ENCODE measurements around the gene ACYP1. TPM values are rescaled to one million over a fixed set of nuclear protein-coding genes. Genes with fewer than 3 reads are reported as not detected.

The ACYP1 gene
- total RNA-seq, 1 experiment from 2014 or later, result 50.2 TPM

DNA sequence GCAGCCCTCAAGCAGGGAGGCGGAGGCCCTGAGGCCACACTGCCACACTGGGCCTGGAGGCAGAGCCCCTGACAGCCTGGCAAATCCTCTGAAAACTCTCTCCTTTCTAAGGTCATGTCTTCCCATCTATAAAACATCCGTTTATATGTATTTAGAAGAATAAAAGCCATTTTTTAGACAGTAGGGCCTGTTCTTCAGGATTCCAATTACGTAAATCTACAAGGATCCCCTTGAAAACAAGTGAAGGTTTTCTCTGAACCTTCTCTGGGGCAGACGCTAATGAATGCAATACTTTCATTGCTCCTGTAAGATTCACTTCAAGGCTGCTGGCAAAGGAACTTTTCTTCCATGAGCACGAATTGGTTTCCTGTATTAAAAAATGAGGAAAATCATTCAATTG is 48.3 kb downstream of the ACYP1 start:
- intact Hi-C loops (cut with micrococcal nuclease; ENCODE audit: unreplicated experiment), result no loop called here
- Histone ChIP-seq H3K9me3 (ENCODE audit: low read depth, low read length, poor library complexity, severe bottlenecking) (no peaks in the 10 kb centered on the region), H3K36me3 (ENCODE audit: insufficient read depth, low read length, poor library complexity, severe bottlenecking) (peaks cover 3% of the 10 kb centered on the region), H3K4me3 (ENCODE audit: low read depth, low read length, poor library complexity, severe bottlenecking) (no peak overlapping the region), H3K27me3 (replicated peaks; ENCODE audit: insufficient read depth, low read depth, low read length, poor library complexity) (no peaks in the 10 kb centered on the region), H3K4me1 (ENCODE audit: insufficient read depth, low read length, poor library complexity, severe bottlenecking) (peaks cover 31% of the 10 kb centered on the region), H3K27ac (ENCODE audit: low read depth, low read length, poor library complexity, severe bottlenecking) (peak overlapping the region; percentile 92)
- no TSS peak for BruUV-seq (replicated peaks)
- TF ChIP-seq, protein P1, sequence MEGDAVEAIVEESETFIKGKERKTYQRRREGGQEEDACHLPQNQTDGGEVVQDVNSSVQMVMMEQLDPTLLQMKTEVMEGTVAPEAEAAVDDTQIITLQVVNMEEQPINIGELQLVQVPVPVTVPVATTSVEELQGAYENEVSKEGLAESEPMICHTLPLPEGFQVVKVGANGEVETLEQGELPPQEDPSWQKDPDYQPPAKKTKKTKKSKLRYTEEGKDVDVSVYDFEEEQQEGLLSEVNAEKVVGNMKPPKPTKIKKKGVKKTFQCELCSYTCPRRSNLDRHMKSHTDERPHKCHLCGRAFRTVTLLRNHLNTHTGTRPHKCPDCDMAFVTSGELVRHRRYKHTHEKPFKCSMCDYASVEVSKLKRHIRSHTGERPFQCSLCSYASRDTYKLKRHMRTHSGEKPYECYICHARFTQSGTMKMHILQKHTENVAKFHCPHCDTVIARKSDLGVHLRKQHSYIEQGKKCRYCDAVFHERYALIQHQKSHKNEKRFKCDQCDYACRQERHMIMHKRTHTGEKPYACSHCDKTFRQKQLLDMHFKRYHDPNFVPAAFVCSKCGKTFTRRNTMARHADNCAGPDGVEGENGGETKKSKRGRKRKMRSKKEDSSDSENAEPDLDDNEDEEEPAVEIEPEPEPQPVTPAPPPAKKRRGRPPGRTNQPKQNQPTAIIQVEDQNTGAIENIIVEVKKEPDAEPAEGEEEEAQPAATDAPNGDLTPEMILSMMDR (conservative IDR thresholded peaks at IDR 0.05; ENCODE audit: low read depth, low read length), result no peak
- TF ChIP-seq EZH2 (IDR thresholded peaks at IDR 0.05; ENCODE audit: borderline replicate concordance, low read depth, low read length, poor library complexity, severe bottlenecking), result no peak
- POLR2A ChIA-PET (ENCODE audit: low non-redundant PET), result no interaction called here
- DNase-seq (ENCODE audit: low spot score), result no peak
- CTCF ChIA-PET, result interaction anchor here (0.5 kb wide), 1 partner anchor 281 kb away, joined by 6 read pairs; no protein-coding TSS in a partner anchor

DNA sequence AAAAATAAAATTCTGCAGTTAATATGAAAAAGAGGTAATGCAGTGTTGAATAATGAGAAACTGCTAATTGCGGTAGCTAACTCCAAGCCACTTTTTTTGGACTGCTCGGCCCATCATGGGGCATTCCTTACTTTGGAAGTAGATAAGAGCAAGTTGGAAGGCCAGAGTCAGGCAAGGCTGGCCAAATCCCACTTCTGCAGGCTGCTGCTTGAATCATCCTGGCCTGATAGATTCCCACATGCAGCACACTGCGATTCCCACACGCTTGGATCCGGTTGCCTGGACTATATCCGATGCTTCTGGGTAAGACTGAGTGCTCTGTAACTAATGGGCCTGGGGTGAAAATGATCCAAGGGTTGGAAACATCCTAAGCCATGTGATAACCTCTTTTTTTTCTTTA is 50.5 kb downstream of the ACYP1 start:
- ChIA-PET POLR2A (ENCODE audit: low non-redundant PET) (no interaction called here), CTCF (no interaction called here)
- Histone ChIP-seq H3K27me3 (replicated peaks; ENCODE audit: insufficient read depth, low read depth, low read length, poor library complexity) (no peaks in the 10 kb centered on the region), H3K4me3 (ENCODE audit: low read depth, low read length, poor library complexity, severe bottlenecking) (no peak overlapping the region), H3K9me3 (ENCODE audit: low read depth, low read length, poor library complexity, severe bottlenecking) (no peaks in the 10 kb centered on the region), H3K4me1 (ENCODE audit: insufficient read depth, low read length, poor library complexity, severe bottlenecking) (peaks cover 31% of the 10 kb centered on the region), H3K36me3 (ENCODE audit: insufficient read depth, low read length, poor library complexity, severe bottlenecking) (peaks cover 15% of the 10 kb centered on the region), H3K27ac (ENCODE audit: low read depth, low read length, poor library complexity, severe bottlenecking) (no peak overlapping the region)
- BruUV-seq (replicated peaks), result no TSS peak
- TF ChIP-seq, protein P1 (conservative IDR thresholded peaks at IDR 0.05; ENCODE audit: low read depth, low read length), result no peak
- no peak for TF ChIP-seq EZH2 (IDR thresholded peaks at IDR 0.05; ENCODE audit: borderline replicate concordance, low read depth, low read length, poor library complexity, severe bottlenecking)
- no peak for DNase-seq (ENCODE audit: low spot score)
- intact Hi-C loops (cut with micrococcal nuclease; ENCODE audit: unreplicated experiment), result no loop called here

DNA sequence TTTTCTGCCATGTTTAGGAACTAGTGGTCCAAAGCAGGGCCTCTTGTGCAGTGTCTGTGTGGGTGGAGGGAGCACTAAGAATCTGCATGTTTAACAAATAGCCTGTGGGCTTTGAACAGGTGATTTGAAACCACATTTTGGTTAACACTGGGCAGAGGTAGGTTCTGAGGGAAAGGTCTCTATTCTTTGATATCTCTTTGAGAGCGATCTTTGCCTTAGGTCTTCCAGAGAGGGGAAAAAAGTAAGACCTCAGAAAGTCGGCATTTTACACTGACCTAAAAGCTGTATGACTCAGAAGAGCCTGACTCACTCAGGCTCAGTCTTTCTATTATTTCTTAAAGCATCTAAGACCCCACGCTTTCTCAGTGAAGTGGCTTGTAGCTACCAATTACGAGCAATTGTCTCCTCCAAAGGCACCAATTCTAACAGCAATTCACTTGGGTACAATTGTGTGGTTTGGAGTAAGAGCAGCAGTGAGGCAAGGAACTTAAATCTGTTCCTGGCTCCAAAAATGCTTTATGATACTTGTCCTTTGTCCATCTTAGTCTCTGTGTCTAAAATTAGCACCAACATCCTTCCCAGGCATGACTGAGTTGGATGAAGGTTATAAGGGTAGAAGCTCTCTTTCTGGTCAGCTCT is 52.3 kb downstream of the ACYP1 start:
- H3K9me3 ChIP-seq (ENCODE audit: low read depth, low read length, poor library complexity, severe bottlenecking), result no peaks in the 10 kb centered on the region
- DNase-seq (ENCODE audit: low spot score), result peak; percentile 67
- H3K4me3 ChIP-seq (ENCODE audit: low read depth, low read length, poor library complexity, severe bottlenecking), result no peak overlapping the region
- no peak for TF ChIP-seq EZH2 (IDR thresholded peaks at IDR 0.05; ENCODE audit: borderline replicate concordance, low read depth, low read length, poor library complexity, severe bottlenecking)
- TF ChIP-seq, protein P1 (conservative IDR thresholded peaks at IDR 0.05; ENCODE audit: low read depth, low read length), result no peak
- ChIA-PET CTCF (no interaction called here), POLR2A (ENCODE audit: low non-redundant PET) (interaction anchor here (0.6 kb wide), 1 partner anchor 16 kb away, joined by 10 read pairs; no protein-coding TSS in a partner anchor)
- intact Hi-C loops (cut with micrococcal nuclease; ENCODE audit: unreplicated experiment), result no loop called here
- no peaks in the 10 kb centered on the region for H3K27me3 ChIP-seq (replicated peaks; ENCODE audit: insufficient read depth, low read depth, low read length, poor library complexity)
- no peak overlapping the region for H3K27ac ChIP-seq (ENCODE audit: low read depth, low read length, poor library complexity, severe bottlenecking)
- peaks cover 32% of the 10 kb centered on the region for H3K36me3 ChIP-seq (ENCODE audit: insufficient read depth, low read length, poor library complexity, severe bottlenecking)
- H3K4me1 ChIP-seq (ENCODE audit: insufficient read depth, low read length, poor library complexity, severe bottlenecking), result peaks cover 30% of the 10 kb centered on the region
- no TSS peak for BruUV-seq (replicated peaks)

All from A673 (cell line).